Retinal pigment epithelial cell (primary cell): ENCODE data around the gene SEMA4F.

Experiments used
- DNase-seq: peaks from one replicate; pipeline ENCODE4 v3.0.0-alpha.2; 2010; ENCODE audit warnings: low read depth
- H3K4me3 ChIP-seq: 2 replicates; pipeline ENCODE4 v1.5.1; 2011; ENCODE audit warnings: mild to moderate bottlenecking, low read length, control low read depth, moderate library complexity
- CTCF ChIP-seq: conservative IDR thresholded peaks from 2 replicates; pipeline ENCODE4 v1.5.1; 2011; ENCODE audit warnings: low read depth, low read length, control low read depth, inconsistent platforms

The SEMA4F gene

GRCh38 chr2:74693668-74694067 lies 39.6 kb downstream of the SEMA4F start:
- no peak for DNase-seq
- TF ChIP-seq CTCF = no peak
- H3K4me3 ChIP-seq = no peak overlapping the region

- DNase-seq = no peak
- H3K4me3 ChIP-seq = no peak overlapping the region
- no peak for TF ChIP-seq CTCF
Observed at GRCh38 chr2:74694281-74694680, 40.2 kb downstream of the SEMA4F start.

- TF ChIP-seq CTCF = no peak
- no peak overlapping the region for H3K4me3 ChIP-seq
- DNase-seq = no peak
Observed at GRCh38 chr2:74695663-74696062, 41.6 kb downstream of the SEMA4F start.

GRCh38 chr2:74696829-74697228 lies 42.8 kb downstream of the SEMA4F start:
- H3K4me3 ChIP-seq = no peak overlapping the region
- peak; percentile 51 for DNase-seq
- TF ChIP-seq CTCF = no peak

- no peak for DNase-seq
- TF ChIP-seq CTCF = no peak
- H3K4me3 ChIP-seq = no peak overlapping the region
Observed at GRCh38 chr2:74700643-74701372, 46.8 kb downstream of the SEMA4F start.

- DNase-seq = no peak
Observed at GRCh38 chr2:74702001-74702715, 48.1 kb downstream of the SEMA4F start.

More at GRCh38 chr2:74702001-74702715, 48.1 kb downstream of the SEMA4F start:
- H3K4me3 ChIP-seq = no peak overlapping the region
- TF ChIP-seq CTCF = no peak
